Kidney (tissue), 14 donors: Measurements from ENCODE around the gene TPST1. TPM values are rescaled to one million over a fixed set of nuclear protein-coding genes. Genes with fewer than 3 reads are reported as not detected.

Experiments used
- DNase-seq, 5 donors: peaks; one replicate each; pipeline ENCODE4 v3.0.0-alpha.2; 2013 to 2020
- FAIRE-seq: peaks from 2 replicates; lab custom pipeline; 2012; peaks lifted over from hg19 to GRCh38; lab: Jason Lieb, UNC
- H3K27ac ChIP-seq, 2 donors: one replicate each; pipeline ENCODE4 v1.7.0; 2013; ENCODE audit warnings: low read depth in 2 of 2, low read length in 2 of 2, inconsistent platforms in 1 of 2
- H3K27me3 ChIP-seq: one replicate; pipeline ENCODE4 v1.7.1; 2013; ENCODE audit warnings: low read length, inconsistent platforms; ENCODE audit not compliant: control insufficient read depth, insufficient read depth
- H3K36me3 ChIP-seq, 3 donors: one replicate each; pipeline versions ENCODE4 v1.7.0 to v1.7.1; 2013; ENCODE audit warnings: low read length in 3 of 3, control low read depth in 1 of 3, inconsistent platforms in 1 of 3; ENCODE audit not compliant: insufficient read depth in 3 of 3, control insufficient read depth in 2 of 3
- H3K4me1 ChIP-seq, 3 donors: one replicate each; pipeline versions ENCODE4 v1.7.0 to v1.7.1; 2013; ENCODE audit warnings: low read length in 3 of 3, inconsistent platforms in 1 of 3, low read depth in 1 of 3; ENCODE audit not compliant: control insufficient read depth in 2 of 3, insufficient read depth in 2 of 3
- H3K4me3 ChIP-seq, 3 donors: one replicate each; pipeline versions ENCODE4 v1.7.0 to v1.8.1; 2013; ENCODE audit warnings: low read length in 3 of 3, control low read depth in 1 of 3, inconsistent platforms in 1 of 3
- H3K9ac ChIP-seq, 3 donors: one replicate each; pipeline versions ENCODE4 v1.7.0 to v1.7.1; 2013; ENCODE audit warnings: low read length in 3 of 3, control low read depth in 1 of 3, inconsistent platforms in 1 of 3
- H3K9me3 ChIP-seq, 3 donors: one replicate each; pipeline versions ENCODE4 v1.7.0 to v1.7.1; 2013; ENCODE audit warnings: low read length in 3 of 3, control low read depth in 1 of 3, inconsistent platforms in 1 of 3; ENCODE audit not compliant: control insufficient read depth in 2 of 3, insufficient read depth in 1 of 3
- CTCF ChIP-seq: IDR thresholded peaks from 3 replicates; pipeline ENCODE4 v1.5.1; 2012; ENCODE audit warnings: mild to moderate bottlenecking, moderate library complexity, borderline replicate concordance; ENCODE audit not compliant: insufficient read depth; ENCODE audit errors: extremely low read depth
- intact Hi-C: fragments of 100-400 bp; cut with DNase I; formaldehyde crosslinking; loops from one replicate; pipeline ENCODE4 v1.11.1; 2022
- polyA plus RNA-seq: library from polyadenylated mRNA; stranded (reverse); fragments of 350-450 nt; fragmentation: Illumina TruSeq; extraction: RNeasy Lipid Tissue Mini Kit (QIAGEN cat#74804); gene quantifications from one replicate; pipeline ENCODE4 v1.2.3, GENCODE V29; 2014; ENCODE audit warnings: low read depth, low replicate concordance; ENCODE audit not compliant: insufficient read depth
- total RNA-seq: library from RNA; stranded (reverse); fragmentation: NEBNext Ultra II Directional; extraction: Animal tissue kit (Norgen Biotek cat#: 25700); gene quantifications from one replicate; pipeline ENCODE4 v1.2.1, GENCODE V29; 2021
- donor health status: control.
- donor health status: control.
- donor health status: control.
- donor health status: control.
- donor health status: control.
- donor health status: DM: yes; HTN: yes; CAD: no.
- donor health status: Normal renal cell carcinoma (clear cell type).

TPST1 gene
- total and polyA plus RNA-seq, 2 donors from 2014 or later = 23.6 to 35.7 TPM

- H3K9ac ChIP-seq = no peak overlapping the region
- intact Hi-C loops = no loop called here
- no peak overlapping the region for H3K27ac ChIP-seq
- no peak for DNase-seq
- FAIRE-seq = no peak
- H3K4me3 ChIP-seq = no peak overlapping the region
- no peaks in the 10 kb centered on the region for H3K27me3 ChIP-seq
- H3K36me3 ChIP-seq = peaks cover 0 to 5% (median 0%) of the 10 kb centered on the region in 3 donors
- H3K9me3 ChIP-seq = no peaks in the 10 kb centered on the region
- H3K4me1 ChIP-seq = no peaks in the 10 kb centered on the region
- no peak for TF ChIP-seq CTCF
These were observed 198.4 kb downstream of the TPST1 start for GRCh38 chr7:66403564-66403963.

GRCh38 chr7:66409493-66409892, 204.4 kb downstream of the TPST1 start:
- Histone ChIP-seq H3K4me3 (no peak overlapping the region), H3K36me3 (peaks cover 0 to 5% (median 5%) of the 10 kb centered on the region in 3 donors), H3K27ac (no peak overlapping the region), H3K9me3 (no peaks in the 10 kb centered on the region), H3K4me1 (peaks cover 0 to 3% (median 0%) of the 10 kb centered on the region in 3 donors), H3K9ac (no peak overlapping the region), H3K27me3 (no peaks in the 10 kb centered on the region)
- no peak for DNase-seq
- FAIRE-seq = no peak
- intact Hi-C loops = no loop called here
- TF ChIP-seq CTCF = no peak

Other genes with a start within 250 kb of the TPST1 start
- gene GUSB, start 223.1 kb upstream of the TPST1 start, total RNA-seq = 60.1 TPM
- 61.8 TPM for gene GUSB, start 223.1 kb upstream of the TPST1 start, polyA plus RNA-seq
- 57.2 TPM for gene ASL, start 129.5 kb upstream of the TPST1 start, total RNA-seq
- 111 TPM for gene ASL, start 129.5 kb upstream of the TPST1 start, polyA plus RNA-seq
- gene CRCP, start 90.5 kb upstream of the TPST1 start, total RNA-seq = 35.8 TPM
- gene CRCP, start 90.5 kb upstream of the TPST1 start, polyA plus RNA-seq = 16.8 TPM